ENCODE results near the gene SIK3. TPM values are rescaled to one million over a fixed set of nuclear protein-coding genes. Genes with fewer than 3 reads are reported as not detected.

Gene SIK3
- total RNA-seq, 1 donor from 2014 or later, result 88.4 TPM

DNA sequence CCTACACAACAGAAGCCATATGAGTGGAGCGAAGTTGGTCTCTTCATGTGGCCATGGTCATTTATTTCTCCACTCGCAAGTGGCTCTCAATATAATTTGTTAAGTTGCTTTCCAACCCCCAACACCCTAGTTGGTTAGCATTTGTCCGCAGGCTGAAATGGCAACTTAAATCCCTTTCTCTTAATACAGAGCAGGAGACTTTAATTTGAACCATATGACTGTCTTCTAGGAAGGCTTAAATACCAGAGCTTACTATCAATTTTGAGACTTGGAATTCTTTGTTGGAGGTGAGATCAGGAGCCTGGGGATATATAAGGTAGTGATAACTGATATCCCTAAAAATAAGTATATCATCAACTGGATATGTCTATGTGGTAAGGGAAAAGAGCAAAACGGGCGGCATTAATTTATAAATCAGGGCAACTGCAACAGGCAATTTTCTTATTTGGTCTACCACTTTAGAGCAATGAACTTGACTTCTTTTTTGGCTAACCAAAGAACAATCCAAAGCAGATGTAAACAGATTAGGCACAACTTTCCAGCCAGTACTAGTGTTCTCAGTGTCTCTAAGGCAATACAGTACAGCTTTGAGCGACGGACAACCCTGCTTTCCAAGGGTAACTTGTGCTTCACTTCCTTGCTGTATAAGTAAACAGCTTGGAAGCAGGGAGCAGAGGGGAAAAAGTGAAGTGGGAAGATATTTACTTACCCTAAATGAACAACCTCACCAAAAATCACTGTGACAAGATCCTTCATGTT is 186.1 kb downstream of the SIK3 start:
- ChIA-PET POLR2A (interaction anchor here (0.6 kb wide), 1 partner anchor 227 kb away, joined by 4 read pairs; no protein-coding TSS in a partner anchor), CTCF (no interaction called here)
- no peak for TF ChIP-seq CTCF (IDR thresholded peaks at IDR 0.05)
- Mint-ChIP-seq H3K27me3 (no peaks in the 10 kb centered on the region), H3K4me3 (no peak overlapping the region), H3K4me1 (peaks cover 27% of the 10 kb centered on the region), H3K27ac (peak overlapping the region; percentile 25), H3K36me3 (ENCODE audit: low read depth) (peaks cover 13% of the 10 kb centered on the region), H3K9me3 (no peaks in the 10 kb centered on the region)
- intact Hi-C loops (cut with micrococcal nuclease), result no loop called here
- DNase-seq (no peak), ATAC-seq (ENCODE audit: low read depth) (no peak)

- CTCF ChIA-PET, result interaction anchor here (1.0 to 1.2 kb wide), 2 partner anchors 15 to 195 kb away, joined by 3 read pairs; no protein-coding TSS in a partner anchor
Observed at GRCh38 chr11:116910847-116911246, 187.4 kb downstream of the SIK3 start.

DNA sequence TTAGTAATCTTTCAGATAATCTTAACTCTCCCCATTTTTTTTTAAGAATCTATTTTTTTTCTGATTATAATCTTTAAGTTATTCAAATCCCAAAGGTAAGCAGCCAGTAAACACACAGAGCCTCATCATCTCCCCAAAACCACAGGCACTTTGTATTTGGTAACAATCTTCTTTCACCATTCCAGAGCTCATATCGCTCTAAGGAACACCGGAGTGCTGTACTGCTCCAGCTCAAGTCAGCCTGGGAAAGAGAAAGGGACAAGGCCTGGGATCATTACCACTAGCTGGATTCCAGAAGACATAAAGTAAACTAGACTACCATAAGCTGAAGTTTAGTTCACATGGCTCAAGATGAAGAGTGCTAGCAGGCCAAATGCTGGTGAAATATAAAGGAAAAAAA is 187.8 kb downstream of the SIK3 start:
- POLR2A ChIA-PET, result interaction anchor here (0.5 kb wide), 1 partner anchor 23 kb away, joined by 3 read pairs; no protein-coding TSS in a partner anchor
- ATAC-seq (ENCODE audit: low read depth) (no peak), DNase-seq (no peak)
- Mint-ChIP-seq H3K27me3 (no peaks in the 10 kb centered on the region), H3K9me3 (no peaks in the 10 kb centered on the region), H3K27ac (no peak overlapping the region), H3K36me3 (ENCODE audit: low read depth) (peaks cover 17% of the 10 kb centered on the region), H3K4me3 (no peak overlapping the region), H3K4me1 (peaks cover 24% of the 10 kb centered on the region)
- CTCF ChIA-PET, result interaction anchor here (1.0 to 1.2 kb wide), 2 partner anchors 15 to 196 kb away, joined by 3 read pairs; no protein-coding TSS in a partner anchor
- TF ChIP-seq CTCF (IDR thresholded peaks at IDR 0.05), result no peak
- intact Hi-C loops (cut with micrococcal nuclease), result no loop called here

More at GRCh38 chr11:116910847-116911246, 187.4 kb downstream of the SIK3 start:
- Mint-ChIP-seq H3K9me3 (no peaks in the 10 kb centered on the region), H3K27ac (no peak overlapping the region), H3K36me3 (ENCODE audit: low read depth) (peaks cover 18% of the 10 kb centered on the region), H3K4me1 (peaks cover 24% of the 10 kb centered on the region), H3K4me3 (no peak overlapping the region), H3K27me3 (no peaks in the 10 kb centered on the region)
- no peak for TF ChIP-seq CTCF (IDR thresholded peaks at IDR 0.05)
- ATAC-seq (ENCODE audit: low read depth), result no peak
- POLR2A ChIA-PET, result no interaction called here
- intact Hi-C loops (cut with micrococcal nuclease), result no loop called here
- DNase-seq, result no peak

DNA sequence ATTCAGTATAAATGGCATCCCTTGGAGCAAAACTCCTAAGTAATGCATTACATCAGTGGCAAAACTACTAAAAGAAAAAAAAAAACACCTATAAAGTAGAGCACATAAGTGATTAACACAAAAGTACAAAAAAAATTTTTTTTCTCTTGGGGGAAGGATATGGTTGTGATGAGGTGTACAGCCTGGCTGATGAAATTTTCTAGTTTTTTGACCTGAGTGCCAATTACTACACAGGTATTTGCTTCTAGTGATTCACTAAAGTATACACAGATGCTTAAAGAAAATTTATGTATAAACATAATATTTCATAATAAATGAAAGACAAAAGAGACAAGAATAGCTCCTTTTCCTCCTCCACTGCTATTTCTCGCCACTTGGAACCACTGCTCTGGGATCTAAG is 189.0 kb downstream of the SIK3 start:
- H3K27me3 Mint-ChIP-seq, result no peaks in the 10 kb centered on the region
- H3K4me3 Mint-ChIP-seq, result no peak overlapping the region
- intact Hi-C loops (cut with micrococcal nuclease), result no loop called here
- DNase-seq (no peak), ATAC-seq (ENCODE audit: low read depth) (no peak)
- H3K27ac Mint-ChIP-seq, result peak overlapping the region; percentile 38
- no peak for TF ChIP-seq CTCF (IDR thresholded peaks at IDR 0.05)
- ChIA-PET CTCF (interaction anchor here (1.1 kb wide), 1 partner anchor 110 kb away, joined by 3 read pairs; no protein-coding TSS in a partner anchor), POLR2A (no interaction called here)
- no peaks in the 10 kb centered on the region for H3K9me3 Mint-ChIP-seq
- H3K4me1 Mint-ChIP-seq, result peaks cover 24% of the 10 kb centered on the region
- H3K36me3 Mint-ChIP-seq (ENCODE audit: low read depth), result peaks cover 18% of the 10 kb centered on the region

GRCh38 chr11:116906479-116906878 is 191.7 kb downstream of the SIK3 start:
- peaks cover 20% of the 10 kb centered on the region for H3K4me1 Mint-ChIP-seq
- H3K9me3 Mint-ChIP-seq, result no peaks in the 10 kb centered on the region
- H3K4me3 Mint-ChIP-seq, result no peak overlapping the region
- ChIA-PET POLR2A (no interaction called here), CTCF (no interaction called here)
- ATAC-seq (ENCODE audit: low read depth) (no peak), DNase-seq (no peak)
- no peaks in the 10 kb centered on the region for H3K27me3 Mint-ChIP-seq
- H3K27ac Mint-ChIP-seq, result no peak overlapping the region
- no peak for TF ChIP-seq CTCF (IDR thresholded peaks at IDR 0.05)
- intact Hi-C loops (cut with micrococcal nuclease), result no loop called here
- H3K36me3 Mint-ChIP-seq (ENCODE audit: low read depth), result peaks cover 19% of the 10 kb centered on the region
